ENCODE results near the gene BANK1.

BANK1 gene

DNA sequence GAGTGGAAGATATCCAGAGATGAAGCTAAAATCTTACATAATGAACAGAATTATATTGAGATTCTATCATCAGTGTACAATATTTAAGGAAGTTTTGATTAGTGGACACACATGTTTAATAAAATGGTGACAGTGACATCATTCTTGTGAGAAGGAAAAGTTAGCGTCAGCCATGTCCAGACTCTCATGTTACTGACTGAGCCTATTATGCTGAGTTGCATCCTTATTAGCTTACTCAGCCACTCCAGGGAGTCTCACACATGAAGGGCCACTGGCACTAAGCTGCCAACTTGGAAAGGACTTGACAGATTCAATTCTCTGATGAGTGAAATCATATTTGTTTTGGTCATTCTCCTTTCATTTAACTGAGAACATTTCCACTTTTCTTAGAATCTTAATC is 170.6 kb downstream of the BANK1 start:
- no peak overlapping the region for H3K4me3 ChIP-seq (ENCODE audit: low read depth, low read length)
- TF ChIP-seq MYC (IDR thresholded peaks at IDR 0.05; ENCODE audit: low read depth, low read length) (no peak), CTCF (IDR thresholded peaks at IDR 0.05; ENCODE audit: low read depth, low read length) (no peak), MAX (IDR thresholded peaks at IDR 0.05; ENCODE audit: low read depth, low read length) (no peak), POLR2A (IDR thresholded peaks at IDR 0.05; ENCODE audit: extremely low read depth, insufficient read length) (no peak)
- DNase-seq (ENCODE audit: low read depth): no peak

GRCh38 chr4:101967697-101968346 is 177.3 kb downstream of the BANK1 start:
- DNase-seq (ENCODE audit: low read depth): no peak
- no peak overlapping the region for H3K4me3 ChIP-seq (ENCODE audit: low read depth, low read length)
- no peak for TF ChIP-seq MYC (IDR thresholded peaks at IDR 0.05; ENCODE audit: low read depth, low read length)

GRCh38 chr4:101968364-101968763 is 177.8 kb downstream of the BANK1 start:
- DNase-seq (ENCODE audit: low read depth): no peak
- TF ChIP-seq MYC (IDR thresholded peaks at IDR 0.05; ENCODE audit: low read depth, low read length) (no peak), MAX (IDR thresholded peaks at IDR 0.05; ENCODE audit: low read depth, low read length) (no peak), CTCF (IDR thresholded peaks at IDR 0.05; ENCODE audit: low read depth, low read length) (no peak), POLR2A (IDR thresholded peaks at IDR 0.05; ENCODE audit: extremely low read depth, insufficient read length) (no peak)
- no peak overlapping the region for H3K4me3 ChIP-seq (ENCODE audit: low read depth, low read length)

- no peak for DNase-seq (ENCODE audit: low read depth)
- no peak overlapping the region for H3K4me3 ChIP-seq (ENCODE audit: low read depth, low read length)
Observed at GRCh38 chr4:101969965-101970364, 179.4 kb downstream of the BANK1 start.

DNA sequence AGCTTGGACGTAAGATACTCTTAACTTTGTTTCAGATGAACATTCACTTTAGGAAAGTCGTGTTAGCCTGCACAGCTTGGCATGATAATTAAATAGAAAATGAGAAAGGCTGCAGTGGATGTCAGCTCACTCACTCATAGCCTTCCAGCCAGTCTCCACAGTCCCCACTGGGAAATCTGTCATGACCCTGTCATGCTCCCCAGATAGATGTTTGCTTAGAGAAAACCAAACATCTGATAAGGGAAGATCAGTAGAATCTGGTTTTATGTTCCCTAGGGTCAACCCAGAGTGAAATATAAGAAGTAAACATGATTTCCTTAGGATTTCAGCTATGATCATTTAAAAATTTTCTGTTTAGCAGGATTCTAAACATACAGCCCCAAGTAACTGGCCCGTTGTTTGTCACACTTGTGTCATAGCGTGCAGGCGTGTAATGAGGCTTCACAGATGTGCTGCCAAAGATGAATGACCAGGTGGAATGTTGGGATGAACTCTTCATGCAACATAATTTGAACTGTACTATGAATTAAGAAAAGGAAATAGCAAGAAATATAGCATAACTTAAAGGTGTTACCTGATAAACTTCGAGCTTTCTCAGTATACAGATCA is 180.1 kb downstream of the BANK1 start:
- TF ChIP-seq MAX (IDR thresholded peaks at IDR 0.05; ENCODE audit: low read depth, low read length): no peak
- no peak for TF ChIP-seq POLR2A (IDR thresholded peaks at IDR 0.05; ENCODE audit: extremely low read depth, insufficient read length)
- no peak for TF ChIP-seq MYC (IDR thresholded peaks at IDR 0.05; ENCODE audit: low read depth, low read length)
- no peak for TF ChIP-seq CTCF (IDR thresholded peaks at IDR 0.05; ENCODE audit: low read depth, low read length)
- no peak overlapping the region for H3K4me3 ChIP-seq (ENCODE audit: low read depth, low read length)
- DNase-seq (ENCODE audit: low read depth): no peak

More at GRCh38 chr4:101969965-101970364, 179.4 kb downstream of the BANK1 start:
- TF ChIP-seq CTCF (IDR thresholded peaks at IDR 0.05; ENCODE audit: low read depth, low read length) (no peak), MYC (IDR thresholded peaks at IDR 0.05; ENCODE audit: low read depth, low read length) (no peak), POLR2A (IDR thresholded peaks at IDR 0.05; ENCODE audit: extremely low read depth, insufficient read length) (no peak), MAX (IDR thresholded peaks at IDR 0.05; ENCODE audit: low read depth, low read length) (no peak)

- no peak overlapping the region for H3K4me3 ChIP-seq (ENCODE audit: low read depth, low read length)
- no peak for TF ChIP-seq POLR2A (IDR thresholded peaks at IDR 0.05; ENCODE audit: extremely low read depth, insufficient read length)
- TF ChIP-seq MAX (IDR thresholded peaks at IDR 0.05; ENCODE audit: low read depth, low read length): no peak
- TF ChIP-seq CTCF (IDR thresholded peaks at IDR 0.05; ENCODE audit: low read depth, low read length): no peak
- no peak for TF ChIP-seq MYC (IDR thresholded peaks at IDR 0.05; ENCODE audit: low read depth, low read length)
- DNase-seq (ENCODE audit: low read depth): no peak
Observed at GRCh38 chr4:101972791-101973190, 182.3 kb downstream of the BANK1 start.
